ENCODE results near the gene ABHD17B.

- TF ChIP-seq REST (IDR thresholded peaks at IDR 0.05; ENCODE audit: low read depth) (no peak), EP300 (IDR thresholded peaks at IDR 0.05; ENCODE audit: borderline replicate concordance) (no peak), CREB1 (IDR thresholded peaks at IDR 0.05; ENCODE audit: low read depth) (no peak), RAD21 (IDR thresholded peaks at IDR 0.05; ENCODE audit: low read depth) (no peak), NFIC (IDR thresholded peaks at IDR 0.05) (no peak), CEBPB (IDR thresholded peaks at IDR 0.05) (no peak), YY1 (IDR thresholded peaks at IDR 0.05; ENCODE audit: low read depth) (no peak), TAF1 (IDR thresholded peaks at IDR 0.05; ENCODE audit: low read depth) (no peak), FOXM1 (IDR thresholded peaks at IDR 0.05; ENCODE audit: borderline replicate concordance, low read depth) (no peak), TEAD4 (IDR thresholded peaks at IDR 0.05) (no peak), ZBTB7A (IDR thresholded peaks at IDR 0.05; ENCODE audit: low read depth) (no peak)
- TF ChIP-seq, protein P1, sequence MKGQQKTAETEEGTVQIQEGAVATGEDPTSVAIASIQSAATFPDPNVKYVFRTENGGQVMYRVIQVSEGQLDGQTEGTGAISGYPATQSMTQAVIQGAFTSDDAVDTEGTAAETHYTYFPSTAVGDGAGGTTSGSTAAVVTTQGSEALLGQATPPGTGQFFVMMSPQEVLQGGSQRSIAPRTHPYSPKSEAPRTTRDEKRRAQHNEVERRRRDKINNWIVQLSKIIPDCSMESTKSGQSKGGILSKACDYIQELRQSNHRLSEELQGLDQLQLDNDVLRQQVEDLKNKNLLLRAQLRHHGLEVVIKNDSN (IDR thresholded peaks at IDR 0.05), result no peak
Measured at GRCh38 chr9:71891557-71892189, 19.3 kb downstream of the ABHD17B start.

Data from Ishikawa (cell line).